Mesothelial cell of epicardium (in vitro differentiated cells): ENCODE results near the gene RAD51B. TPM values are rescaled to one million over a fixed set of nuclear protein-coding genes. Genes with fewer than 3 reads are reported as not detected.

ENCODE experiments used
- DNase-seq, 2 experiments: peaks; one replicate each; pipeline ENCODE4 v3.0.0; 2021; ENCODE audit warnings: low spot score in 2 of 2; ENCODE audit not compliant: unreplicated experiment in 2 of 2
- H3K27ac Mint-ChIP-seq: 2 replicates; pipeline ENCODE4 v1.8.0; 2021; ENCODE audit warnings: mixed read lengths
- H3K27me3 Mint-ChIP-seq: 2 replicates; pipeline ENCODE4 v1.8.0; 2021; ENCODE audit warnings: low read depth, mixed read lengths
- H3K36me3 Mint-ChIP-seq: 2 replicates; pipeline ENCODE4 v1.8.0; 2021; ENCODE audit warnings: mixed read lengths
- H3K4me1 Mint-ChIP-seq: 2 replicates; pipeline ENCODE4 v1.8.0; 2021; ENCODE audit warnings: mixed read lengths
- H3K4me3 Mint-ChIP-seq: 2 replicates; pipeline ENCODE4 v1.8.0; 2021; ENCODE audit warnings: mild to moderate bottlenecking, moderate library complexity, mixed read lengths
- H3K9me3 Mint-ChIP-seq: 2 replicates; pipeline ENCODE4 v1.8.0; 2021; ENCODE audit warnings: mixed read lengths
- total RNA-seq: library from RNA; stranded (reverse); gene quantifications from 3 replicates; pipeline ENCODE4 v1.2.1, GENCODE V29; 2021
- TF ChIP-seq, protein P1 (sequence below): fragments of 200-600 bp; sonication (generic); IDR thresholded peaks from one replicate; pipeline ENCODE4 v1.5.0; 2021; ENCODE audit warnings: antibody characterized with exemption; ENCODE audit not compliant: unreplicated experiment

The RAD51B gene
- total RNA-seq, 1 donor from 2014 or later = 34.7 TPM

DNA sequence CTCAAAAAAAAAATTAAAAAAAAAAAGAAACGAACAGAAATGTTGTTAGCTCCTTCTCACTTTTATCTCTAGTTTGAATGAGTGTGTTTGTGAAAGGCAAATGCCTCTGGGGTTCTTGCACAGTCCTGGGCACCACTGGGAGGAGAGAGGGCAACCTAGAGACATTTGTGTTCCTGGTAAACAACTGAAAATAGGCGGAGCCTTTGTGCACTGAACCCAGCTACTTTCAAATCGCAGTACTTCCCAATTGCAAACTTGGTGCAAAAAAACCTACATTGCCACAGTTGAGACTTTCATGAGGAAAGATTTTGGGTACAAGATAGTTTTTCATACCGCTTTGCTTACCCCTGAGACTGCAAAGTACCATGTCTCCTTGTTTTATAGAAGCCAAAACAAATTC, 543.3 kb downstream of the RAD51B start:
- Mint-ChIP-seq H3K4me3 (no peak overlapping the region), H3K9me3 (no peaks in the 10 kb centered on the region), H3K36me3 (no peaks in the 10 kb centered on the region), H3K4me1 (peaks cover 67% of the 10 kb centered on the region), H3K27me3 (no peaks in the 10 kb centered on the region), H3K27ac (peak overlapping the region; percentile 70)
- TF ChIP-seq, protein P1, sequence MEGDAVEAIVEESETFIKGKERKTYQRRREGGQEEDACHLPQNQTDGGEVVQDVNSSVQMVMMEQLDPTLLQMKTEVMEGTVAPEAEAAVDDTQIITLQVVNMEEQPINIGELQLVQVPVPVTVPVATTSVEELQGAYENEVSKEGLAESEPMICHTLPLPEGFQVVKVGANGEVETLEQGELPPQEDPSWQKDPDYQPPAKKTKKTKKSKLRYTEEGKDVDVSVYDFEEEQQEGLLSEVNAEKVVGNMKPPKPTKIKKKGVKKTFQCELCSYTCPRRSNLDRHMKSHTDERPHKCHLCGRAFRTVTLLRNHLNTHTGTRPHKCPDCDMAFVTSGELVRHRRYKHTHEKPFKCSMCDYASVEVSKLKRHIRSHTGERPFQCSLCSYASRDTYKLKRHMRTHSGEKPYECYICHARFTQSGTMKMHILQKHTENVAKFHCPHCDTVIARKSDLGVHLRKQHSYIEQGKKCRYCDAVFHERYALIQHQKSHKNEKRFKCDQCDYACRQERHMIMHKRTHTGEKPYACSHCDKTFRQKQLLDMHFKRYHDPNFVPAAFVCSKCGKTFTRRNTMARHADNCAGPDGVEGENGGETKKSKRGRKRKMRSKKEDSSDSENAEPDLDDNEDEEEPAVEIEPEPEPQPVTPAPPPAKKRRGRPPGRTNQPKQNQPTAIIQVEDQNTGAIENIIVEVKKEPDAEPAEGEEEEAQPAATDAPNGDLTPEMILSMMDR = no peak
- DNase-seq = no peak

DNA sequence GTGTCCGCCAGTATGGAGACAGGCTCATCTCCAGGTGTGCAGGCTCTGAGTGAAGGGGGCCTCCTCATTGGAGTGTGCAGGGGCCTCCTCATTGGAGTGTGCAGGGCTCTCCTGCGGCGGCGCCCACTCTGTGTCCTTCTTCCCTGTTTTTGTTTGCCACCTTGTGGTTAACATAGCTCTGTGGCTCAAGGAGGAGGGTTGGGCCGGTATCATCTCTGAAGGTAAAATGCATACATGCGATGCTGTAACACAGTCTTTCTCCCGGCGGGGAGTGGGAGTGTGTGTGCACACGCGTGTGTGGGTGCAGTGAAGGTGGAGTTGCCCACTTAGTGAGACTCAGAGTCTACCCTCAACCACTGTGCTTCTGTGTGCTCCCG, 543.9 kb downstream of the RAD51B start:
- TF ChIP-seq, protein P1 = no peak
- no peak overlapping the region for H3K4me3 Mint-ChIP-seq
- no peaks in the 10 kb centered on the region for H3K9me3 Mint-ChIP-seq
- peaks cover 69% of the 10 kb centered on the region for H3K4me1 Mint-ChIP-seq
- no peak for DNase-seq
- peak overlapping the region; percentile 94 for H3K27ac Mint-ChIP-seq
- H3K36me3 Mint-ChIP-seq = no peaks in the 10 kb centered on the region
- H3K27me3 Mint-ChIP-seq = no peaks in the 10 kb centered on the region

DNA sequence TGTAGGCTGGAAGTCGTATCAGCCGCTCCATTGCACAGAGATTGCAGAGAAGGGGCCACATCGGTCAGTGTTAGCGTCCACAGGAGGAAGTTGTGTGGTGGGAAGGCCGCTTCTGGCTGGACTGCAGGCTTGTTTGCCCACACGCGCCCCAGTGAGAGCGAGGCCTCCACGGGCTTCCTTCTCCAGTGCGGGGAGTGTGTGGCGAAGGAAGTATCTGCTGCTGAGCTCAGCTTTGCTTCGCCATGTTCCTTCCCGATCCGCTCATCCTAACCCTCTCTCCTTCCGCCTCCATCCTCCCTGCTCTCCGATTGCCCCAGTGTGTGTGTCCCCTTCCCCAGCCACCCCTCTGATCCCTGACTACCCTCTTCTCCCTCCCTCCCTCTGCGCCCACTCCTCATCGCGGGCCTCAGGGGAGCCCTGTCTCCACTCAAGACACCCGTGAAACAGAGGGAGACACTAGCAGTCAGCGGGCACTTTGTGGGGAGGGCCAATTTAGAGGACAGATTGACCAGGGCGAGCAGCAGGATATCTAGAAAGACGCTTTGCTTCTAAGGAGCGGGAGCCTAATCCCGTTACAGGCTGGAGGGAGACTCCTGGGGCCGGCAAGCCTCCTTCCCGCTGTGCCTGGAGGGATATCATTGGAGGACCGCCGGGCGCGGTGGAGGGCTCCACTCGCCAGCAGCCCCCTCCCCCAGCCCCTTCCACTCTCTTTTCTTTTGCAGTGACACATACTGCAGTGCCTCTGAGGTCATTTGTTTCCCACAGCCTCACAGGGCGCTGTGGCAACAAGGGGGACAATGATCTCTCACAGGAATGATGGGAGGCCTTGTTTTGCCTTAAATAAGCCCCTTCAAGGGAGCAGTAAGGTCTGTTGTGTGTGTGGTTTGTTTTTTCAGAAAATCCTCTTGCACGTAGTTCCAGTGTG, 544.5 kb downstream of the RAD51B start:
- H3K9me3 Mint-ChIP-seq = no peaks in the 10 kb centered on the region
- peaks cover 67% of the 10 kb centered on the region for H3K4me1 Mint-ChIP-seq
- no peak overlapping the region for H3K4me3 Mint-ChIP-seq
- TF ChIP-seq, protein P1 = no peak
- no peaks in the 10 kb centered on the region for H3K36me3 Mint-ChIP-seq
- H3K27ac Mint-ChIP-seq = peak overlapping the region; percentile 94
- peak; percentile 38 to 60 for DNase-seq
- no peaks in the 10 kb centered on the region for H3K27me3 Mint-ChIP-seq

DNA sequence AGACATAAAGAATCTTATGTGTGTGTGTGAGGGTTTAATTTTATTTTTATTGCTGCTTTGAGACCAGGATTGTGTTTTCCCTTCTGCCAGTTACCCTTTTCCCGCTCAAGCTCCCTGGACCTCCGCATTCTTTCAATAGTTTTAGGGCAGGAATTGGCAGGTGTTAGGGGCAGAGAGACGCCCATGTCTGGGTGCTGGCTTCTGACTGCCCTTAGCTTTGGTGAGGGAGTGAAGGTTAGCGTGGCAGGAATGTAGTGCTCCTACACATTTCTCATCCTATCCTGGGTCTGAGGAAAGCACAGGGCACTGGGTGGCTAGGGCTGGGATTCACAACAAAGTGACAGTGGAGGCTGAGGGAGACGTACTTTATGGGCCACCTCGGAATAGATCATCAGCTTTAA, 545.2 kb downstream of the RAD51B start:
- no peak for DNase-seq
- TF ChIP-seq, protein P1 = no peak
- Mint-ChIP-seq H3K4me1 (peaks cover 61% of the 10 kb centered on the region), H3K36me3 (no peaks in the 10 kb centered on the region), H3K27ac (peak overlapping the region; percentile 94), H3K9me3 (no peaks in the 10 kb centered on the region), H3K27me3 (no peaks in the 10 kb centered on the region), H3K4me3 (no peak overlapping the region)

DNA sequence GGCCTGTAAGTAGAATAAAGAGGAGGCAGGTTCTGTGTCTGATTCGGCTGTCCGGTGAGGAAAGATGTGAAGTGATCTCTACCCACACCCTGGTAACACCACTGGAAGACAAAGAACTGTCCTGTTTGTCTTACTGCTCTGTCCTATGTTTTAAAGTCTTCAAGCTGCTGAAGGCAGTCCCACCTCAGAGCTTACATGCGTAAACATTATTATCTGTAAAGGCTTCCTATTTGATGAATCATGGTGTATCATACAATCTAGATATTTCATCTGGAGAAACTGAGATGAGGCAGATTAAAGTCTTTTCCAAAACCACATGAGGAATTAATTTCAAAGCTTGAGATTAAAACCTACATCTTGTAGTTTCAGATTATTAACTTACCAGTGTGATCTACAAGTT, 545.6 kb downstream of the RAD51B start:
- Mint-ChIP-seq H3K9me3 (no peaks in the 10 kb centered on the region), H3K27ac (peak overlapping the region; percentile 94), H3K4me3 (no peak overlapping the region), H3K4me1 (peaks cover 61% of the 10 kb centered on the region), H3K27me3 (no peaks in the 10 kb centered on the region), H3K36me3 (no peaks in the 10 kb centered on the region)
- TF ChIP-seq, protein P1 = no peak
- no peak for DNase-seq
